ENCODE results near the gene ACSS2. TPM values are rescaled to one million over a fixed set of nuclear protein-coding genes. Genes with fewer than 3 reads are reported as not detected.

The ACSS2 gene
- 9.8 TPM for polyA plus RNA-seq (2012; ENCODE audit: insufficient read depth, insufficient read length)

- no peak for DNase-seq (ENCODE audit: low read depth, low spot score)
- H3K4me3 ChIP-seq (ENCODE audit: low read length) = peak within 1 kb of the TSS; percentile 45
Observed at GRCh38 chr20:34876406-34877282, at the start of gene ACSS2. ACSS2 (plus strand) TSS chr20:34876612; CDS start chr20:34876646, 34 bp downstream.

- H3K4me3 ChIP-seq (ENCODE audit: low read length) = no peak overlapping the region
- DNase-seq (ENCODE audit: low read depth, low spot score) = no peak
Observed at GRCh38 chr20:34829191-34829590, 47.2 kb upstream of the ACSS2 start.

- H3K4me3 ChIP-seq (ENCODE audit: low read length) = no peak overlapping the region
- no peak for DNase-seq (ENCODE audit: low read depth, low spot score)
Observed at GRCh38 chr20:34831936-34832335, 44.5 kb upstream of the ACSS2 start.

GRCh38 chr20:34834459-34834893 is 41.9 kb upstream of the ACSS2 start:
- DNase-seq (ENCODE audit: low read depth, low spot score) = peak; percentile 35
- no peak overlapping the region for H3K4me3 ChIP-seq (ENCODE audit: low read length)

GRCh38 chr20:34842143-34842542 is 34.3 kb upstream of the ACSS2 start:
- DNase-seq (ENCODE audit: low read depth, low spot score) = no peak
- no peak overlapping the region for H3K4me3 ChIP-seq (ENCODE audit: low read length)

- DNase-seq (ENCODE audit: low read depth, low spot score) = no peak
- no peak overlapping the region for H3K4me3 ChIP-seq (ENCODE audit: low read length)
Observed at GRCh38 chr20:34843421-34843820, 33.0 kb upstream of the ACSS2 start.

- no peak overlapping the region for H3K4me3 ChIP-seq (ENCODE audit: low read length)
- peak; percentile 19 for DNase-seq (ENCODE audit: low read depth, low spot score)
Observed at GRCh38 chr20:34848597-34848996, 27.8 kb upstream of the ACSS2 start.

- no peak for DNase-seq (ENCODE audit: low read depth, low spot score)
Observed at GRCh38 chr20:34849778-34850177, 26.6 kb upstream of the ACSS2 start.

GRCh38 chr20:34850969-34851368 is 25.4 kb upstream of the ACSS2 start:
- no peak overlapping the region for H3K4me3 ChIP-seq (ENCODE audit: low read length)
- DNase-seq (ENCODE audit: low read depth, low spot score) = no peak

More at GRCh38 chr20:34849778-34850177, 26.6 kb upstream of the ACSS2 start:
- no peak overlapping the region for H3K4me3 ChIP-seq (ENCODE audit: low read length)

GRCh38 chr20:34852298-34852697 is 24.1 kb upstream of the ACSS2 start:
- no peak overlapping the region for H3K4me3 ChIP-seq (ENCODE audit: low read length)
- DNase-seq (ENCODE audit: low read depth, low spot score) = no peak

GRCh38 chr20:34859367-34859766 is 17.0 kb upstream of the ACSS2 start:
- no peak for DNase-seq (ENCODE audit: low read depth, low spot score)
- no peak overlapping the region for H3K4me3 ChIP-seq (ENCODE audit: low read length)

- H3K4me3 ChIP-seq (ENCODE audit: low read length) = no peak overlapping the region
- DNase-seq (ENCODE audit: low read depth, low spot score) = no peak
Observed at GRCh38 chr20:34859826-34860545, 16.4 kb upstream of the ACSS2 start.

GRCh38 chr20:34861386-34862084 is 14.9 kb upstream of the ACSS2 start:
- DNase-seq (ENCODE audit: low read depth, low spot score) = no peak

GRCh38 chr20:34862724-34863123 is 13.7 kb upstream of the ACSS2 start:
- no peak for DNase-seq (ENCODE audit: low read depth, low spot score)
- no peak overlapping the region for H3K4me3 ChIP-seq (ENCODE audit: low read length)

More at GRCh38 chr20:34861386-34862084, 14.9 kb upstream of the ACSS2 start:
- no peak overlapping the region for H3K4me3 ChIP-seq (ENCODE audit: low read length)

- H3K4me3 ChIP-seq (ENCODE audit: low read length) = no peak overlapping the region
- DNase-seq (ENCODE audit: low read depth, low spot score) = no peak
Observed at GRCh38 chr20:34863421-34863965, 12.9 kb upstream of the ACSS2 start.

GRCh38 chr20:34864216-34864615 is 12.2 kb upstream of the ACSS2 start:
- DNase-seq (ENCODE audit: low read depth, low spot score) = no peak
- H3K4me3 ChIP-seq (ENCODE audit: low read length) = no peak overlapping the region

GRCh38 chr20:34871320-34871926 is 5.0 kb upstream of the ACSS2 start:
- H3K4me3 ChIP-seq (ENCODE audit: low read length) = no peak overlapping the region
- DNase-seq (ENCODE audit: low read depth, low spot score) = no peak

- DNase-seq (ENCODE audit: low read depth, low spot score) = no peak
- peak overlapping the region; percentile 60 for H3K4me3 ChIP-seq (ENCODE audit: low read length)
Observed at GRCh38 chr20:34871966-34872621, 4.3 kb upstream of the ACSS2 start.
